Mesenchymal stem cell (in vitro differentiated cells and primary cell): ENCODE data around the gene MDM1. TPM values are rescaled to one million over a fixed set of nuclear protein-coding genes. Genes with fewer than 3 reads are reported as not detected.

Experiments
- DNase-seq: peaks from one replicate; pipeline ENCODE4 v3.0.0-alpha.2; 2013
- H2AFZ ChIP-seq: one replicate; pipeline ENCODE4 v1.6.1; 2013; ENCODE audit warnings: low read depth, mild to moderate bottlenecking, control low read depth, inconsistent platforms, low read length, moderate library complexity
- H2AK5ac ChIP-seq: 2 replicates; pipeline ENCODE4 v1.6.1; 2013; ENCODE audit warnings: low read length, moderate library complexity, mild to moderate bottlenecking, inconsistent platforms; ENCODE audit not compliant: severe bottlenecking
- H2BK120ac ChIP-seq: one replicate; pipeline ENCODE4 v1.6.1; 2013; ENCODE audit warnings: low read depth, mild to moderate bottlenecking, inconsistent platforms, low read length, moderate library complexity
- H2BK12ac ChIP-seq, 2 experiments: one replicate each; pipeline ENCODE4 v1.6.1; 2013; ENCODE audit warnings: inconsistent platforms in 2 of 2, low read length in 2 of 2, mild to moderate bottlenecking in 2 of 2, moderate library complexity in 2 of 2, control low read depth in 1 of 2
- H2BK15ac ChIP-seq: one replicate; pipeline ENCODE4 v1.6.1; 2013; ENCODE audit warnings: mild to moderate bottlenecking, low read depth, inconsistent platforms; ENCODE audit not compliant: poor library complexity, severe bottlenecking
- H2BK5ac ChIP-seq: 2 replicates; pipeline ENCODE4 v1.6.1; 2013; ENCODE audit warnings: low read depth, mild to moderate bottlenecking, low read length, control low read depth, inconsistent platforms; ENCODE audit not compliant: poor library complexity, severe bottlenecking
- H3K14ac ChIP-seq, 2 experiments: one replicate each; pipeline ENCODE4 v1.6.1; 2013; ENCODE audit warnings: inconsistent platforms in 2 of 2, low read length in 2 of 2, control low read depth in 1 of 2, mild to moderate bottlenecking in 1 of 2, moderate library complexity in 1 of 2
- H3K18ac ChIP-seq, 2 experiments: one replicate each; pipeline ENCODE4 v1.6.1; 2013; ENCODE audit warnings: inconsistent platforms in 2 of 2, low read length in 2 of 2, control low read depth in 1 of 2, low read depth in 1 of 2, mild to moderate bottlenecking in 1 of 2
- H3K23ac ChIP-seq, 2 experiments: one replicate each; pipeline ENCODE4 v1.6.1; 2013; ENCODE audit warnings: inconsistent platforms in 2 of 2, low read length in 2 of 2, mild to moderate bottlenecking in 2 of 2, moderate library complexity in 2 of 2, control low read depth in 1 of 2
- H3K27ac ChIP-seq: 2 replicates; pipeline ENCODE4 v1.5.1; 2013; ENCODE audit warnings: mild to moderate bottlenecking, moderate library complexity, low read length, control low read depth, inconsistent platforms; ENCODE audit not compliant: poor library complexity, severe bottlenecking
- H3K27me3 ChIP-seq, 2 experiments: 2 replicates each; pipeline versions ENCODE4 v1.6.1 to v1.7.0; 2013; ENCODE audit warnings: low read length in 2 of 2, mild to moderate bottlenecking in 2 of 2, moderate library complexity in 2 of 2, control low read depth in 1 of 2, inconsistent platforms in 1 of 2; ENCODE audit not compliant: control insufficient read depth in 1 of 2, insufficient read depth in 1 of 2
- H3K36me3 ChIP-seq, 2 experiments: 2 replicates each; pipeline versions ENCODE4 v1.6.1 to v1.7.0; 2013; ENCODE audit warnings: low read length in 2 of 2, control low read depth in 1 of 2, inconsistent platforms in 1 of 2, low read depth in 1 of 2, mild to moderate bottlenecking in 1 of 2; ENCODE audit not compliant: insufficient read depth in 2 of 2, control insufficient read depth in 1 of 2
- H3K4ac ChIP-seq, 2 experiments: one replicate each; pipeline ENCODE4 v1.6.1; 2013; ENCODE audit warnings: inconsistent platforms in 2 of 2, low read length in 2 of 2, mild to moderate bottlenecking in 2 of 2, moderate library complexity in 2 of 2, control low read depth in 1 of 2, low read depth in 1 of 2
- H3K4me1 ChIP-seq: 2 replicates; pipeline ENCODE4 v1.6.1; 2013; ENCODE audit warnings: low read depth, low read length, control low read depth; ENCODE audit not compliant: control insufficient read depth, insufficient read depth
- H3K4me2 ChIP-seq: 2 replicates; pipeline ENCODE4 v1.6.1; 2013; ENCODE audit warnings: low read length, mild to moderate bottlenecking, inconsistent platforms; ENCODE audit not compliant: poor library complexity, severe bottlenecking
- H3K4me3 ChIP-seq, 2 experiments: 2 replicates each; pipeline versions ENCODE4 v1.5.1 to v1.7.0; 2013; ENCODE audit warnings: low read length in 2 of 2, mild to moderate bottlenecking in 2 of 2, control low read depth in 1 of 2, low read depth in 1 of 2; ENCODE audit not compliant: insufficient read depth in 1 of 2
- H3K79me1 ChIP-seq: replicated peaks from 2 replicates; pipeline ENCODE4 v1.6.1; 2013; ENCODE audit warnings: mild to moderate bottlenecking, control low read depth, low read length, inconsistent platforms; ENCODE audit not compliant: poor library complexity, severe bottlenecking
- H3K9ac ChIP-seq: 2 replicates; pipeline ENCODE4 v1.7.0; 2013; ENCODE audit warnings: mild to moderate bottlenecking, low read length, moderate library complexity
- H3K9me3 ChIP-seq: 2 replicates; pipeline ENCODE4 v1.7.0; 2013; ENCODE audit warnings: mild to moderate bottlenecking, low read length; ENCODE audit not compliant: control insufficient read depth
- H4K8ac ChIP-seq: one replicate; pipeline ENCODE4 v1.6.1; 2013; ENCODE audit warnings: inconsistent platforms, mild to moderate bottlenecking, low read length, moderate library complexity
- H4K91ac ChIP-seq: one replicate; pipeline ENCODE4 v1.6.1; 2013; ENCODE audit warnings: mild to moderate bottlenecking, low read length, inconsistent platforms
- WGBS: methylation state at CpG from one replicate; pipeline ENCODE4 v1.1.7; 2013; ENCODE audit warnings: mixed read lengths; 5-methylcytosine and 5-hydroxymethylcytosine counted together
- polyA plus RNA-seq, 2 experiments: library from polyadenylated mRNA; stranded (reverse); fragments of 200-250 nt; gene quantifications; one replicate each; pipeline ENCODE4 v1.2.3, GENCODE V29; 2013

The MDM1 gene
- 4.2 TPM for polyA plus RNA-seq (2013, experiment 1 of 2)
- 4.4 TPM for polyA plus RNA-seq (2013, experiment 2 of 2)

- H2BK5ac ChIP-seq, result no peak within 1 kb of the TSS
- H3K4me3 ChIP-seq, result peak within 1 kb of the TSS; percentile 84 to 95
- WGBS, result 1% methylated on average over 56 of the region's 59 CpGs
- H3K4ac ChIP-seq, result peak within 1 kb of the TSS in 1 of 2 experiments; percentile 75
- H3K14ac ChIP-seq, result no peak within 1 kb of the TSS
- H3K4me1 ChIP-seq, result peaks cover 2% of the 10 kb centered on the region
- H2BK120ac ChIP-seq, result no peak within 1 kb of the TSS
- peak within 1 kb of the TSS; percentile 84 for H2BK15ac ChIP-seq
- peak within 1 kb of the TSS; percentile 88 for H2AFZ ChIP-seq
- H2BK12ac ChIP-seq, result peak within 1 kb of the TSS in 1 of 2 experiments; percentile 78
- H3K4me2 ChIP-seq, result peak within 1 kb of the TSS; percentile 96
- peaks cover 0 to 16% of the 10 kb centered on the region in 2 experiments for H3K36me3 ChIP-seq
- H2AK5ac ChIP-seq, result no peak within 1 kb of the TSS
- H3K79me1 ChIP-seq, result peaks cover 22% of the 10 kb centered on the region
- H3K27ac ChIP-seq, result no peak within 1 kb of the TSS
- H4K8ac ChIP-seq, result peak within 1 kb of the TSS; percentile 99
- peak within 1 kb of the TSS; percentile 88 to 94 for H3K18ac ChIP-seq
- peak within 1 kb of the TSS; percentile 73 for H4K91ac ChIP-seq
- DNase-seq, result peak; percentile 99
- peak within 1 kb of the TSS; percentile 85 for H3K9ac ChIP-seq
- H3K9me3 ChIP-seq, result no peaks in the 10 kb centered on the region
- H3K27me3 ChIP-seq, result peaks cover 0 to 5% of the 10 kb centered on the region in 2 experiments
- H3K23ac ChIP-seq, result peak within 1 kb of the TSS in 1 of 2 experiments; percentile 96
Observed at GRCh38 chr12:68331869-68332727, at the start of gene MDM1. TSS of gene MDM1 (minus strand) at chr12:68332362. CDS start at chr12:68332245, 117 bp downstream.

GRCh38 chr12:68381476-68382219, 49.5 kb upstream of the MDM1 start:
- Histone ChIP-seq H2BK5ac (no peak overlapping the region), H3K27ac (no peak overlapping the region), H2AK5ac (no peak overlapping the region), H3K9me3 (no peaks in the 10 kb centered on the region), H4K91ac (no peak overlapping the region), H3K9ac (no peak overlapping the region), H2BK120ac (no peak overlapping the region), H3K4me2 (no peak overlapping the region), H2BK12ac (no peak overlapping the region), H3K27me3 (peaks cover 0 to 11% of the 10 kb centered on the region in 2 experiments), H3K4me1 (no peaks in the 10 kb centered on the region), H3K4me3 (no peak overlapping the region), H3K18ac (no peak overlapping the region), H3K36me3 (no peaks in the 10 kb centered on the region), H3K14ac (no peak overlapping the region), H3K79me1 (no peaks in the 10 kb centered on the region), H3K23ac (no peak overlapping the region), H3K4ac (no peak overlapping the region), H2BK15ac (no peak overlapping the region), H2AFZ (no peak overlapping the region), H4K8ac (no peak overlapping the region)
- 92% methylated on average over 5 of the region's 6 CpGs for WGBS
- no peak for DNase-seq

- H3K14ac ChIP-seq, result no peak overlapping the region
- H2BK12ac ChIP-seq, result no peak overlapping the region
- H3K27me3 ChIP-seq, result peaks cover 0 to 6% of the 10 kb centered on the region in 2 experiments
- H3K4ac ChIP-seq, result no peak overlapping the region
- no peak overlapping the region for H3K18ac ChIP-seq
- no peak overlapping the region for H2AK5ac ChIP-seq
- H4K91ac ChIP-seq, result no peak overlapping the region
- no peak overlapping the region for H2BK5ac ChIP-seq
- no peak overlapping the region for H3K9ac ChIP-seq
- H3K36me3 ChIP-seq, result no peaks in the 10 kb centered on the region
- H3K23ac ChIP-seq, result no peak overlapping the region
- no peaks in the 10 kb centered on the region for H3K9me3 ChIP-seq
- no peak overlapping the region for H4K8ac ChIP-seq
- WGBS, result 86% methylated on average over 5 of the region's 5 CpGs
- no peak overlapping the region for H2BK15ac ChIP-seq
- no peak for DNase-seq
- no peak overlapping the region for H3K27ac ChIP-seq
- no peak overlapping the region for H2BK120ac ChIP-seq
- H2AFZ ChIP-seq, result no peak overlapping the region
- no peak overlapping the region for H3K4me3 ChIP-seq
- H3K4me2 ChIP-seq, result no peak overlapping the region
- H3K4me1 ChIP-seq, result no peaks in the 10 kb centered on the region
- H3K79me1 ChIP-seq, result no peaks in the 10 kb centered on the region
Observed at GRCh38 chr12:68378872-68379606, 46.9 kb upstream of the MDM1 start.
